ENCODE data around the gene B4GALT5.

Gene B4GALT5

DNA sequence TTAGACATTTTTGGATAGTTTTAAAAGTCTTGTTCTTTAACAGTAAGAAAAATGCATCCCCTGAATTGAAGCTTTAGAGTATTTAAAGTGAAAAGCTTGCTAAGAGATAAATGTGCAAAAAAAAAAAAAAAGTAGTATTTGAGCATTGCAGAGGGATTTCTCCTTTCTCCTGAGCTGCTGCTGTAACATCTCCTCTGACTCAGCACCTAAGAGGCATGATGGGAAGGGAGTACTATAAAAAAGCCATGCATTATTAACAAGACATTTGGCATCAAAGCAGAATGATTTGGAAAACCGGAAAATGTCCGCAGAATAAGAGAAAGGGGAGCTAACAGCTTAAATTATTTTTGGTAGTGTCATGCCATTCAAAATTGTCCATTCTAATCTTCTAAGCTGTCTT lies 27.9 kb downstream of the B4GALT5 start:
- no peak overlapping the region for H3K4me3 Mint-ChIP-seq
- H3K36me3 Mint-ChIP-seq, result peaks cover 11% of the 10 kb centered on the region
- no peaks in the 10 kb centered on the region for H3K27me3 Mint-ChIP-seq
- peaks cover 25% of the 10 kb centered on the region for H3K4me1 Mint-ChIP-seq
- no peak overlapping the region for H3K27ac Mint-ChIP-seq
- no peak for ATAC-seq (ENCODE audit: low read depth)
- no peaks in the 10 kb centered on the region for H3K9me3 Mint-ChIP-seq
- no peak for DNase-seq (ENCODE audit: low spot score in 2 of 2)

- Mint-ChIP-seq H3K36me3 (peaks cover 11% of the 10 kb centered on the region), H3K9me3 (no peaks in the 10 kb centered on the region), H3K27ac (no peak overlapping the region), H3K4me3 (no peak overlapping the region), H3K4me1 (peaks cover 27% of the 10 kb centered on the region), H3K27me3 (no peaks in the 10 kb centered on the region)
- DNase-seq (ENCODE audit: low spot score in 2 of 2) (no peak), ATAC-seq (ENCODE audit: low read depth) (no peak)
Observed at GRCh38 chr20:49685161-49685601, 28.5 kb downstream of the B4GALT5 start.

DNA sequence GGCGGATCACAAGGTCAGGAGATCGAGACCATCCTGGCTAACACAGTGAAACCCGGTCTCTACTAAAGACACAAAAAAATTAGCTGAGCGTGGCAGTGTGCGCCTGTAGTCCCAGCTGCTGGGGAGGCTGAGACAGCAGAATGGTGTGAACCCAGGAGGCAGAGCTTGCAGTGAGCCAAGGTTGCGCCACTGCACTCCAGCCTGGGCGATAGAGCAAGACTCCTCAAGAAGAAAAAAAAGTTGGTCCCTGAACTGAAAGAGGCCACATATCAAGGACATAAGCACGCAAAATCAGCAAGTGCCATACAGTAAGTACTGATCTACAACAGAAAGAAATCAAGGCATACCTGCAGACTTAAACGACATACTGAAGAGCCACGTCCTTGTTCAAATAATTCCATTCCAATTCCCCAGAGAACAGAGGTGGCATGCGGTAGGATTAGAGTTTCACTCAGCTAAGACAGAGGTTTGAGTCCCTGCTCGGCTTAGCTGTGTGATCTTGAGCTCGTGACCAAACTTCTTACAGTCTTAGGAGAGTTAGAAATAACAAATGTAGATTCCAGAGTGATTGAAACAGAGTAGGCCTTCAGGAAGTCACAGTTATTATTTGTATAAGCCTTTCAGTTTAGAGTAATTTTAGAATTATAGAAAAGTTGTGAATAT lies 29.2 kb downstream of the B4GALT5 start:
- peaks cover 29% of the 10 kb centered on the region for H3K4me1 Mint-ChIP-seq
- H3K27me3 Mint-ChIP-seq, result no peaks in the 10 kb centered on the region
- H3K27ac Mint-ChIP-seq, result no peak overlapping the region
- DNase-seq (ENCODE audit: low spot score in 2 of 2) (no peak), ATAC-seq (ENCODE audit: low read depth) (no peak)
- no peaks in the 10 kb centered on the region for H3K9me3 Mint-ChIP-seq
- H3K4me3 Mint-ChIP-seq, result no peak overlapping the region
- peaks cover 11% of the 10 kb centered on the region for H3K36me3 Mint-ChIP-seq

- DNase-seq (ENCODE audit: low spot score in 2 of 2), result no peak
- Mint-ChIP-seq H3K9me3 (no peaks in the 10 kb centered on the region), H3K27ac (no peak overlapping the region), H3K4me3 (no peak overlapping the region), H3K36me3 (peaks cover 10% of the 10 kb centered on the region), H3K27me3 (no peaks in the 10 kb centered on the region), H3K4me1 (peaks cover 34% of the 10 kb centered on the region)
- no peak for ATAC-seq (ENCODE audit: low read depth)
Observed at GRCh38 chr20:49682798-49683197, 30.9 kb downstream of the B4GALT5 start.

DNA sequence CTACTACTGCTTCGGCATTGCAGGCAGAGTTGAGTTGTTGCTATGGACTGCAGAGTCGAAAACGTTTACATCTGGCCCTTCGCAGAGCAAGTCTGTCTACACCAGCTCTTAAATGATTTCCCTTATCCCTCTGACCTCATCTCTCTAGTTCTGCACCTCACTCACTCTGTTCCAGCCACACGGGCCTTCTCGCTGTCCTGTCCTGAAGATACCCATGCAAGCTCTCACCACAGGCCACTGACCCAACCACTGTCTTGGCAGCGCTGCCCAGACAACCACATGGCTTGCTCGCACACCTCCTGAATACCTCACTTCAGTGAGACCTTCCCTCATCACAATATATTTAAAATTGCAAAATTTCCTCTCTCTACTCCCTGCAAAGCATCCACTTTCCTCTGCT lies 31.4 kb downstream of the B4GALT5 start:
- H3K9me3 Mint-ChIP-seq, result no peaks in the 10 kb centered on the region
- H3K27me3 Mint-ChIP-seq, result no peaks in the 10 kb centered on the region
- ATAC-seq (ENCODE audit: low read depth) (no peak), DNase-seq (ENCODE audit: low spot score in 2 of 2) (no peak)
- H3K36me3 Mint-ChIP-seq, result peaks cover 9% of the 10 kb centered on the region
- H3K4me3 Mint-ChIP-seq, result no peak overlapping the region
- H3K4me1 Mint-ChIP-seq, result peaks cover 31% of the 10 kb centered on the region
- no peak overlapping the region for H3K27ac Mint-ChIP-seq

DNA sequence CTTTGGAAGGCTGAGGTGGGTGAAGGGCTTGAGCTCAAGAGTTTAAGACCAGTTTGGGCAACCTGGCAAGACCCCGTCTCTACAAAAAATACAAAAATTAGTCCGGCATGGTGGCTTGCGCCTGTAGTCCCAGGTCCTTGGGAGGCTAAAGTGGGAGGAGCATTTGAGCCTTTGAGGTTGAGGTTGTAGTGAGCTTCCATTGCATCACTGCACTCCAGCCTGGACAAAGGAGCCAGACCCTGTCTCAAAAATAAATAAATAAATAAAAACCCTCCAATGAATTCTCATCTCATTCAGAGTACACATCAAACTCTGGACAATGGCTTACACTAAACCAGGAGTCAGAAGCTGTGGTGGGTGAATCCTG lies 31.8 kb downstream of the B4GALT5 start:
- no peaks in the 10 kb centered on the region for H3K27me3 Mint-ChIP-seq

GRCh38 chr20:49680484-49680883 lies 33.2 kb downstream of the B4GALT5 start:
- ATAC-seq (ENCODE audit: low read depth), result no peak
- H3K4me1 Mint-ChIP-seq, result peaks cover 41% of the 10 kb centered on the region
- peaks cover 9% of the 10 kb centered on the region for H3K36me3 Mint-ChIP-seq
- no peak overlapping the region for H3K4me3 Mint-ChIP-seq
- H3K27ac Mint-ChIP-seq, result no peak overlapping the region
- no peak for DNase-seq (ENCODE audit: low spot score in 2 of 2)
- H3K9me3 Mint-ChIP-seq, result no peaks in the 10 kb centered on the region
- no peaks in the 10 kb centered on the region for H3K27me3 Mint-ChIP-seq

More for the DNA sequence above, 31.8 kb downstream of the B4GALT5 start:
- H3K4me3 Mint-ChIP-seq, result no peak overlapping the region
- DNase-seq (ENCODE audit: low spot score in 2 of 2) (no peak), ATAC-seq (ENCODE audit: low read depth) (no peak)
- peaks cover 36% of the 10 kb centered on the region for H3K4me1 Mint-ChIP-seq
- H3K9me3 Mint-ChIP-seq, result no peaks in the 10 kb centered on the region
- H3K27ac Mint-ChIP-seq, result no peak overlapping the region
- H3K36me3 Mint-ChIP-seq, result peaks cover 9% of the 10 kb centered on the region

DNA sequence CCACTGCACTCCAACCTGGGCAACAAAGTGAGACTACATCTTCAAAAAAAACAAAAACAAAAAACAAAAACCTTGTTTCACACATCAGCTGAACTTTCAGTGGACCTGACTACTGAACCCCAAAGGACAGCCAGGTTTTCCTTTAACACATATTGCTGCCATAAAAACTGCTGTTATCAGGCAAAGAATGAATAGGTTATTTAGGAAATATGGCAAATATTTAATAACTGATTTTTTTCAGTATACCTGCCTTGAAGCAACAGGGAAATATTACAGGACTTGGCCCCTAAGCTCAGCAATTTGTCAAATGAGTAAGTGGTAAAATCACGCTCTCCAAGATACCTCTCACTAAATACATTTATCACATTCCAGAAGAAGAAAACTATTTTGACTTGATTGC lies 34.0 kb downstream of the B4GALT5 start:
- Mint-ChIP-seq H3K27ac (no peak overlapping the region), H3K9me3 (no peaks in the 10 kb centered on the region), H3K36me3 (peaks cover 9% of the 10 kb centered on the region), H3K4me1 (peaks cover 43% of the 10 kb centered on the region), H3K27me3 (no peaks in the 10 kb centered on the region), H3K4me3 (no peak overlapping the region)
- ATAC-seq (ENCODE audit: low read depth) (no peak), DNase-seq (ENCODE audit: low spot score in 2 of 2) (no peak)

- no peak for DNase-seq (ENCODE audit: low spot score in 2 of 2)
- Mint-ChIP-seq H3K36me3 (peaks cover 6% of the 10 kb centered on the region), H3K27me3 (no peaks in the 10 kb centered on the region), H3K4me3 (no peak overlapping the region), H3K9me3 (no peaks in the 10 kb centered on the region), H3K4me1 (peaks cover 39% of the 10 kb centered on the region), H3K27ac (no peak overlapping the region)
- no peak for ATAC-seq (ENCODE audit: low read depth)
Observed at GRCh38 chr20:49677777-49678758, 35.6 kb downstream of the B4GALT5 start.

DNA sequence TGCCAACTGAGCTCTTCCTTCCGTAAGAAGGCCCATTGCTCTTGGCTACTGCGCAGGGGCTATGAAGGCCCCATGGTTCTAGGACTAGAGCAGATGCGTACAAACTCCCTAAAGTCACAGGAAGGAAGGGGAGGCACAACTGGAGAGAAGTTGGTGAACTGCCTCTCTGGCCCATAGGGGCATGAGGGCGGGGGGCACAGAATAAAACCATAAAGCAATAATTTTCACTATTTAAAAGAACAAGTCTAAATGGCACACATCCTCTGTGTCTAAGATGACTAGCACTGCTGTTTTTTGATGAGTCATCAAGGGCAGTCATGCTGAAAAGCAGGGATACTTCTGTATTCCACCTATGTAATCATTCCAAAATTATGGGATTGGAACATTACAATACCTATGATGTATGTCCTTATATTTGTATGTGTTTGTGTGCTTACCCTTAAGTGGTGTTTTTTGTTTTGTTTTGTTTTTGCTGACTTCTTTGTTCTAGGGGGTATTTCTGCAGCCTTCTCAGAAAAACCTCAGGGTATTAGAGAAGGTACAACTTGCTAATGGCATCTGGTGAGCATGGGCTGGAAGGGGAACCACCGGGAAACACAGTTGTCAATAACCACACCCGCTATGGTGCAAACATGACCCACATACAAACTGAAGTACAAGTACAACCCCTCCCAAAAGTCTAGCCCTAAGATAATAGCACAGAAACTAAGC lies 36.9 kb downstream of the B4GALT5 start:
- Mint-ChIP-seq H3K36me3 (peaks cover 2% of the 10 kb centered on the region), H3K4me1 (peaks cover 42% of the 10 kb centered on the region), H3K27ac (peak overlapping the region; percentile 56), H3K27me3 (no peaks in the 10 kb centered on the region), H3K9me3 (no peaks in the 10 kb centered on the region), H3K4me3 (peak overlapping the region; percentile 33)
- DNase-seq (ENCODE audit: low spot score in 2 of 2) (peak in 1 of 2 donors; percentile 9), ATAC-seq (ENCODE audit: low read depth) (peak; percentile 91)

DNA sequence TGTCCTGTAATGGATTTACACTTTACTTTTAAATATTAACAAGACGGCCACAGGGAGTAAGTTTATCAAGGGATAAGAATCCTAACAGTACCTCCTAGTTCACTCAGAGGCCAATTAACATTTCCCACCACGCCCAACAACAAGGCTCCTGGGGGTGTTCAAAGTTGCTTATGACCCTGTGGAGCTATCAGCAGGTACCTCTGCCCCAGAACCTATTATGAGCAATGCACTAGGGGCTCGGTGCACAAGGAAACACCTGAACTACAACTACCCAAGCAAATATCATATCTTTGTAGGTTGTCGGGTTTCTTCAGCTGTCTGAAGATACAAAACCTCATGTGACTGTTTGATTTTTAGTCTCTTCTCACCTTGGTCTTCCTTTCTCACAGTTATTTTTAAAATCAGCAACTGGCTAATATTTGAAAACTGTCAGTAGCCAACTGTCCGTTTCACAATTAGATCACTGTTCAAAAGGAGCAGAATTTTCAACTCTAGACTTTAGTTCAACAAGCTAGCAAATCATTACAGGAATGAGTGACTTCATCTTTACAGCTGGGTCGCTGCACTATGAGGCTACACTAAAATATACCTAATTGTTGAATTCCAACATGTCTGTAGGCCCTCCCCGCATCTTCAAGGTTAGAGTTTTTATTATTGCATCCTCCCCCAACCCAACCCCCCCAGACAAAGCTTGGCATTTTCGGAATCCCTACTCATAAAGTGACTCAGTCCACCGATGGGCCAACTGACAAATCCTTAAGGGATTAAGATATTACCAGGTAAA lies 38.1 kb downstream of the B4GALT5 start:
- Mint-ChIP-seq H3K36me3 (no peaks in the 10 kb centered on the region), H3K4me1 (peaks cover 38% of the 10 kb centered on the region), H3K27me3 (no peaks in the 10 kb centered on the region), H3K9me3 (no peaks in the 10 kb centered on the region), H3K4me3 (no peak overlapping the region), H3K27ac (no peak overlapping the region)
- DNase-seq (ENCODE audit: low spot score in 2 of 2), result no peak
- no peak for ATAC-seq (ENCODE audit: low read depth)

DNA sequence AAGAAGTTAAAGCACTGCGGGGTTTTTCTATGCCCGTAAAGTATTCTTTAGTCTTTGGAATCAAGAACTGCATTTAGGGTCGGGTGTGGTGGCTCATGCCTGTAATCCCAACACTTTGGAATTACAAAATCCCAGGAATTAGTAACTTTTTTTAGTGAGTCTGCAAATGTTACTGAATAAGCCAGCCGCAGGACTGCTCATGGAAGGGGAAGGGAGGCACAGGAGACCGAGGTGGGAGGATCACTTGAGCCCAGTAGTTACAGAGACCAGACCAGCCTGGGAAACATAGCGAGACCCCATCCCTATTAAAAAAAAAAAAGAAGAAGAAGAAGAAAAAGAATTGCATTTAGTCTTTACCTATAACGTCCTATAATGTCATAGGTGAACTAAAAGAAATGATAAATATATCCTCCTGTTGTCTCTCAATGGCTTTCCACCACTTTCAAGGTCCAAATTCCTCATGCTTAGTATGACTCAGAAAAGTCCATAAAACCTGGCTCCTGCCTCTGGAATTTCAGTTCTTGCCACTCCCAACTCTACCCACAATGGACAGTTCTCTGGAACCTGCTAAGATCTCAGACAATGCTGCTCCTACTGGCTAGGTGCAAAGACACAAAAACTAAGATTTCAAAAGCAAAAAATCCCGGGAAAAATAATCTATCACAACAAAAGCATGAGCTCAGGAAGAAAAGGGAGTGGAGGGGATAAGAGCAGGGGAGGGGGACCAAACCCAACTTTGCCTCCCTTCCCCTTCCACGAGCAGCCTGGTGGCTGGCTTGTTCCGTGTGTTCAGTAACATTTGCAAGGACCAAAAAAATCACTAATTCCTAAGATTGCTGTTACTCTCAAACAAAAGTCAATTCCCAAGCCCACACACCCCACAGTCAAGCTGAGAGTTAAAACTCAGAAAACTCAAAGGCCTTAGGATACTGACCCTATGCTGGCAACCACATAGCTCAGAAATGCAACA lies 39.0 kb downstream of the B4GALT5 start:
- no peak overlapping the region for H3K4me3 Mint-ChIP-seq
- H3K27ac Mint-ChIP-seq, result no peak overlapping the region
- no peak for ATAC-seq (ENCODE audit: low read depth)

More for the DNA sequence above, 39.0 kb downstream of the B4GALT5 start:
- DNase-seq (ENCODE audit: low spot score in 2 of 2), result no peak
- no peaks in the 10 kb centered on the region for H3K36me3 Mint-ChIP-seq
- no peaks in the 10 kb centered on the region for H3K9me3 Mint-ChIP-seq
- peaks cover 38% of the 10 kb centered on the region for H3K4me1 Mint-ChIP-seq
- H3K27me3 Mint-ChIP-seq, result no peaks in the 10 kb centered on the region
